ENCODE results near the gene SLIT1.

SLIT1 gene

DNA sequence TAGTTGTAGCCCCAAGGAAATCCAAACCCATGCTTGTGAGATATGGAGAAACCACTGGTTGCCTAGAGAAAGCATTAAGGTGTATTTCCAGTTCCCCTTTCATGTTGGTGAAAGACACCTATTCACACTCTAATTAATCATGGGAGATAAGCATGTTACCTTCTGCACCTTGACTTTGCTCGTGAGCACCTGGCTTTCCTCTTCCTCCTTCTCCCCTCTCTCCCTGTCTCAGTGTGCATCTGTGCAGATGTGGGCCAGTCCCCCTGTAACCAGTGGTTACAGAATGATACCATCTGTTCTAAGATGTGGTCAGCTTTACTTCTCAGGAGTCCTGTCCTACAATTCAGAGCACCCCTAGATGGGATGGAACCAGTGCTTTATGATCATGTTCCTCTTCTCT is 193.0 kb downstream of the SLIT1 start:
- no peak for DNase-seq

DNA sequence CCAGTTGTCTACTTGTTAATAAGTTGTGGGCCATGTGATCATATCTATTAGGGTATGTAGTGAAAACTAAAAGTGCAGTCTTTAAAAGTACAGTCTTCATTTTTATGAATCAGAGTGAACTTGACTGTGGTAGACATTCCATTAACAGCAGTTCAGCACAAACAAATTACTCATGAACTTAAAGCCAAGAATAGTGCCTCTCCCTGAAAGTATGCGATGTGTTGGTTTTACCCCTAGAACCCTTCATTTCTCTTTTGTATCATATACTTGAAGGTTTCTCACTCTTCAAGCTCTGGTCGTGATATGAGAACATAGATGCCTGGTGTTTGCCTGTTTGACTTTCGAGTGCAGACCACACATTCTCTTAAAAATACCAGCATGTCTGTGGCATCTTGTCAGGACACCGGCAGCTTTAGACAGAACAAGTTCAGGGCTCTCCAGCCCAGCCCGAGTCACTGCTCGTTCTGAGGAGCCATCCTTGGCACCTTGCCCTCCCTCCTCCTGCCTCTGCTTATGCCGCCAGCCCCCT is 194.4 kb downstream of the SLIT1 start:
- no peak for DNase-seq

- no peak for DNase-seq
These were observed 197.3 kb downstream of the SLIT1 start for GRCh38 chr10:96988426-96988825.

- no peak for DNase-seq
These were observed 197.9 kb downstream of the SLIT1 start for GRCh38 chr10:96987842-96988175.

DNA sequence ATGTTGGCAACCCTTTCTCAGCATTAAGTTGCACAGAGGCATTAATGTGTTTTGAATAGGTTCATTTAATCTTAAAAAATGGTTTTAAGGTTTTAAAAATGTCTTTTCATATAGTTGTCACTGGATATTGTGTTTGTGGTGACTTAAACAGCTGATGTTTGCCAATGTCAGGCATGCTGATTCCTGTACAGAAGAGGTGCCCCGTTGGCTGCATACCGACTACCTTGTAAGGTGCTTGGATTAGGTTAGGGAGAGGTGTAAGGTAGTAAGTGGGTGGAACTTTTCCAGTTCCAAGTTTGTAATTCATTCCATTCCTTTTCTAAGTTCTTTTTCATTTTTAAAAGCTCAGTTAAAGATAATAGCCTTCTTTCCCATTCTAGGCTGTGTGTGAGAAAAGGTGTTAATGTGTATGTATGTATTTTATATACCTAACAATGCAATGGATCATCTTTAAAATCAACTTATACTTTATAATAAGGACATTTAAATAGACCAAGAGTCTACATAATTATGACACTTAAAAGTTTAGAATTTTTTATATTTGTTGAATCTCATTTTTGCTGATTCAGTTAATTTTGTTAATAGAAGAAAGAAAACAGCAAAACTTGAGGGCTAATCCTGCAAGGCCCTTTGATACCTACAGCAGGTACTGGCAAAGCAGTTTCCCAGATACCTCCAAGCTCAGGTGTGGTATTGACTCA is 198.5 kb downstream of the SLIT1 start:
- DNase-seq, result no peak

GRCh38 chr10:96986200-96986856 is 199.4 kb downstream of the SLIT1 start:
- no peak for DNase-seq

DNA sequence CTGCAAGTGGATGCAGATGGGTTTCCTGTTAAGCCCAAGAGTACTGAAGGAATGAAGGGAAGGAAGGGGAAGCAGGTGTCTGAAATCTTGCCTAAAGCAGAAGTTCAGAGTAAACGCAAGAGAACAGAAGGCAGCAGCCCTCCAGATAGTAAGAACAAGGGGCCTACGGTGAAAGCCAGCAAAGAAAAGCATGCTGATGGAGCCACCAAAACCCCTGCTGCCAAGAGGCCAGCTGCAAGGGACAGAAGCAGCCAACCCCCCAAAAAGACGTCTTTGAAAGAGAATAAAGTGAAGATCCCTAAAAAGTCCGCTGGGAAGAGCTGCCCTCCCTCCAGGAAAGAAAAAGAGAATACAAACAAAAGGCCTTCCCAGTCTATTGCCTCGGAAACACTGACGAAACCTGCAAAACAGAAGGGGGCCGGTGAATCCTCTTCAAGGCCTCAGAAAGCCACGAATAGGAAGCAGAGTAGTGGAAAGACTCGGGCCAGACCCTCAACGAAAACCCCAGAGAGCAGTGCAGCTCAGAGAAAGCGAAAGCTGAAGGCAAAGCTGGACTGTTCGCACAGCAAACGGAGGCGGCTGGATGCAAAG is 201.1 kb downstream of the SLIT1 start:
- DNase-seq, result no peak

DNA sequence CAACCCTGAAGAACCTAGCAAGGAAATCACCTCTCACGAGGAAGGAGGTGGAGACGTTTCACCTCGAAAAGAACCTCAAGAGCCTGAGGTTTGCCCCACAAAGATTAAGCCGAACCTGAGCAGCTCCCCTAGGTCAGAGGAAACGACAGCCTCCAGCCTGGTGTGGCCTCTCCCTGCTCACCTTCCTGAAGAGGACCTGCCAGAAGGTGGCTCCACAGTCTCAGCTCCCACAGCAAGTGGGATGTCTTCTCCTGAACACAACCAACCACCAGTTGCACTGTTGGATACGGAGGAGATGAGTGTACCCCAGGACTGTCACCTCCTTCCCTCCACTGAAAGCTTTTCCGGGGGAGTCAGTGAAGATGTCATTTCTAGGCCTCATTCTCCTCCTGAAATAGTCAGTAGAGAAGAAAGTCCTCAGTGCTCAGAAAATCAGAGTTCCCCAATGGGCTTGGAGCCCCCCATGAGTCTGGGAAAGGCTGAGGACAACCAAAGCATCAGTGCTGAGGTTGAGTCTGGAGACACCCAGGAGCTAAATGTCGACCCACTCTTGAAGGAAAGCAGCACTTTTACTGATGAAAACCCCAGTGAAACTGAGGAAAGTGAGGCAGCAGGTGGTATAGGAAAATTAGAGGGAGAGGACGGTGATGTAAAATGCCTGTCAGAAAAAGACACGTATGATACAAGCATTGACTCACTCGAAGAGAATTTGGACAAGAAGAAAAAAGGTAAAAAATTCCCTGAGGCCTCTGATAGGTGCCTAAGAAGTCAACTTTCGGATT is 203.4 kb downstream of the SLIT1 start:
- no peak for DNase-seq

GRCh38 chr10:96978621-96979154 is 207.1 kb downstream of the SLIT1 start:
- no peak for DNase-seq

- DNase-seq, result no peak
These were observed 210.6 kb downstream of the SLIT1 start for GRCh38 chr10:96975136-96975535.

DNA sequence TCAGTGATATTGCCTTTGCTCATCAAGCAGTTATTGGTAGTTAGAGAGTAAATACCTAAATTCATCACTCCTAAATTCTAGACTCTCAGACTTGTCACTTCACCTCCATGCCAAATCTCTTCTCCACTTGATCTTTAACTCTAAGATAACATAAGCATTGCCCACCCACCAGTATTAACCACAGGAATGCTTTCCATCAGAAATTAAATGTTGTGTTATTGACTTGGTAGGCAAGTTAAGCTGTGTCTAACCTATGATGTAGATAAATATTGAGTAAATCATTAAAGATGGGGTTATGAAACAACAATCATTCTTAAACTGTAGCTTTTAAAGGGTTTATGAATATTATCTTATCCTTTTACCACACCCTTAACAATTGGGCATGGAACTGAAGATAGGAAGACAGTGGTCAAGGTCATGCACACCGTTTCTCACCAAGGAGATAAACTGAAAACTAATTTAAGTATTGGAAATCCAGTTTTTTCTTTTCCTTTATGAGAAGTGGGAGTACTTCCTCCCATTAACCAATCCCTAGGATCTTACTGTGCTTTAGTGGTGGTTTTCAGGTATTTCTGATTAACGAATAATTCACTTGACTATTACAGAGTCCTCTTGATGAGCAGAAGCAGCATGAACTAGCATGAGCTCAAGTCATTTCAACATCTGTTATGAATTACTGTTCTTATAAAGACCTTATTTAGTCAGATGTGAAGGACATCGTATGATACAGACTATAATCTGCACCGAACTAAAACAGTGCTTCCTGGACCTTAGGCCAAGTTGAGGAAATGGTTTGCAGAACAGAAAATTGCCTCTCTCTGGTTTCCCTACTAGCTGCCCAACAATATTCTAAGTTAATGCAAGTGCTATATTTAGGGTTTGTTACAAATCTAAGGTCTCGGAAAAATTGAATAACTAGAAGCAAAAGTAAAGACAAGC is 211.7 kb downstream of the SLIT1 start:
- DNase-seq, result no peak

GRCh38 chr10:96972264-96972663 is 213.5 kb downstream of the SLIT1 start:
- no peak for DNase-seq

GRCh38 chr10:96971324-96971723 is 214.4 kb downstream of the SLIT1 start:
- no peak for DNase-seq

GRCh38 chr10:96968682-96969423 is 216.9 kb downstream of the SLIT1 start:
- no peak for DNase-seq

- DNase-seq, result no peak
These were observed 217.9 kb downstream of the SLIT1 start for GRCh38 chr10:96967847-96968246.

GRCh38 chr10:96964131-96964530 is 221.6 kb downstream of the SLIT1 start:
- no peak for DNase-seq

DNA sequence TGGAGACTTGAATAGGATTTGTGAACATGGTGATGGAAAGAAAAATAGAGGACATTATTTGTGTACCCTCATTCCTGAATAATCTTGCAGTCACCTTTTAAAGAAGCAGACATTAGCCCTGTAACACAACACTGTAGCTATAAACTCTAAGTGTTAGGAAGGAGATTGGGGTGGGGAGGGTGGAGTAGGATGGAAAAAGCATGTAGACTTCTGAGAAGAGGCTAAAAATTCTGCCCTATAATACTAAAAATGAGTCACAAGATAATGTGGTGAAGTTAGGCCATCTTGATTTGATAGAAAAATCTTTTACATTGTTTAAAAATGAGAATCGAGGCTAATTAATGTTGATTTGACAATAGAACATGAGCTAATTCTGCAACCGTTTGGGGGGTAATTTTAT is 224.9 kb downstream of the SLIT1 start:
- DNase-seq, result no peak

- no peak for DNase-seq
These were observed 226.0 kb downstream of the SLIT1 start for GRCh38 chr10:96959733-96960132.

- no peak for DNase-seq
These were observed 227.7 kb downstream of the SLIT1 start for GRCh38 chr10:96958071-96958470.

GRCh38 chr10:96955794-96956193 is 230.0 kb downstream of the SLIT1 start:
- DNase-seq, result no peak

DNA sequence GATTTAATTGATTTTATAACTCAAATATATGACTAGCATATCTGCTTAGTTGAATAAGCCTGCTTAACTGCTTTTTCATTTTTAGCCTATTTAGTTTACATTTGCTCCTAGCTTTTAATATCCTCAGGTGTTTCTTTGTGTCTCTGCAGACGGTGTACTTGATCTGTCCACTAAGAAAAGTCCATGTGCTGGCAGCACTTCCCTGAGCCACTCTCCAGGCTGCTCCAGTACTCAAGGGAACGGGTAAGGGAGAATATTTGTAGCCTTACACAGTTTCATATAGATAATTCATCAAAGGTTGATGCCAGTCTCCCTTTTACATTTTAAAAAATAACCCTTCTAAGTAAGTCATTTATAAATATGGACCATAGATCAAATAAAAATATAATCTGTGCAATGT is 233.8 kb downstream of the SLIT1 start:
- DNase-seq, result no peak

All from DMS 273 treated with DMSO at 0.1 percent for 48 hours (cell line).